ENCODE results near the gene CNTD1. TPM values are rescaled to one million over a fixed set of nuclear protein-coding genes. Genes with fewer than 3 reads are reported as not detected.
A peak's percentile ranks its signal among the peaks of the same experiment; 100 is the strongest.

The CNTD1 gene
- polyA plus RNA-seq, 1 experiment: 0.45 TPM

- Histone ChIP-seq H3K27me3 (ENCODE audit: control insufficient read depth, insufficient read depth, low read length) (no peaks in the 10 kb centered on the region), H3K4me3 (ENCODE audit: low read depth, low read length) (no peak overlapping the region), H3K36me3 (ENCODE audit: control insufficient read depth, insufficient read depth, low read length) (peaks cover 25% of the 10 kb centered on the region)
- CTCF ChIA-PET: interaction anchor here (0.9 to 3.5 kb wide), 3 partner anchors 9 to 92 kb away, joined by 4 to 20 read pairs (median 5); no protein-coding TSS in a partner anchor
- POLR2A ChIA-PET: no interaction called here
- DNase-seq (ENCODE audit: low read depth): no peak
- TF ChIP-seq CTCF (IDR thresholded peaks at IDR 0.05; ENCODE audit: insufficient read depth, low read depth, low read length): no peak
Observed at GRCh38 chr17:42818379-42818778, 19.7 kb downstream of the CNTD1 start.

- no peak for DNase-seq (ENCODE audit: low read depth)
- POLR2A ChIA-PET: no interaction called here
- H3K36me3 ChIP-seq (ENCODE audit: control insufficient read depth, insufficient read depth, low read length): peaks cover 20% of the 10 kb centered on the region
Observed at GRCh38 chr17:42819939-42820535, 21.4 kb downstream of the CNTD1 start.

GRCh38 chr17:42821176-42821575 lies 22.5 kb downstream of the CNTD1 start:
- CTCF ChIA-PET: interaction anchor here (0.7 to 4.1 kb wide), 5 partner anchors 10 to 95 kb away, joined by 3 to 34 read pairs (median 5); partner anchors contain the start of gene PSME3
- no peak for DNase-seq (ENCODE audit: low read depth)
- H3K27me3 ChIP-seq (ENCODE audit: control insufficient read depth, insufficient read depth, low read length): no peaks in the 10 kb centered on the region
- peaks cover 17% of the 10 kb centered on the region for H3K36me3 ChIP-seq (ENCODE audit: control insufficient read depth, insufficient read depth, low read length)
- no peak overlapping the region for H3K4me3 ChIP-seq (ENCODE audit: low read depth, low read length)
- POLR2A ChIA-PET: no interaction called here
- no peak for TF ChIP-seq CTCF (IDR thresholded peaks at IDR 0.05; ENCODE audit: insufficient read depth, low read depth, low read length)

More at GRCh38 chr17:42819939-42820535, 21.4 kb downstream of the CNTD1 start:
- Histone ChIP-seq H3K27me3 (ENCODE audit: control insufficient read depth, insufficient read depth, low read length) (no peaks in the 10 kb centered on the region), H3K4me3 (ENCODE audit: low read depth, low read length) (no peak overlapping the region)
- TF ChIP-seq CTCF (IDR thresholded peaks at IDR 0.05; ENCODE audit: insufficient read depth, low read depth, low read length): peak; percentile 74
- CTCF ChIA-PET: interaction anchor here (0.7 to 3.5 kb wide), 17 partner anchors 10 to 241 kb away, joined by 3 to 20 read pairs (median 3); partner anchors contain the start of genes AOC2, CNTD1 and COA3

GRCh38 chr17:42827472-42827871 lies 28.8 kb downstream of the CNTD1 start:
- no peak for DNase-seq (ENCODE audit: low read depth)
- Histone ChIP-seq H3K36me3 (ENCODE audit: control insufficient read depth, insufficient read depth, low read length) (no peaks in the 10 kb centered on the region), H3K4me3 (ENCODE audit: low read depth, low read length) (no peak overlapping the region), H3K27me3 (ENCODE audit: control insufficient read depth, insufficient read depth, low read length) (0 out of 2 replicates have a peak, but pooled peaks cover 1% of the 10 kb centered on the region)
- ChIA-PET CTCF (no interaction called here), POLR2A (interaction anchor here (0.5 kb wide), 1 partner anchor 173 kb away, joined by 5 read pairs; no protein-coding TSS in a partner anchor)
- no peak for TF ChIP-seq CTCF (IDR thresholded peaks at IDR 0.05; ENCODE audit: insufficient read depth, low read depth, low read length)

GRCh38 chr17:42830971-42831370 lies 32.3 kb downstream of the CNTD1 start:
- Histone ChIP-seq H3K27me3 (ENCODE audit: control insufficient read depth, insufficient read depth, low read length) (0 out of 2 replicates have a peak, but pooled peaks cover 1% of the 10 kb centered on the region), H3K4me3 (ENCODE audit: low read depth, low read length) (no peak overlapping the region), H3K36me3 (ENCODE audit: control insufficient read depth, insufficient read depth, low read length) (no peaks in the 10 kb centered on the region; the same call in 1 of the 2 replicates)
- no peak for TF ChIP-seq CTCF (IDR thresholded peaks at IDR 0.05; ENCODE audit: insufficient read depth, low read depth, low read length)
- ChIA-PET CTCF (interaction anchor here (1.0 to 5.5 kb wide), 2 partner anchors 8 to 10 kb away, joined by 5 to 34 read pairs; partner anchors contain the start of gene BECN1), POLR2A (no interaction called here)
- no peak for DNase-seq (ENCODE audit: low read depth)
